ENCODE measurements around the gene CDH10. TPM values are rescaled to one million over a fixed set of nuclear protein-coding genes. Genes with fewer than 3 reads are reported as not detected.

CDH10 gene
- total RNA-seq, 3 donors from 2014 or later (not counting 1 experiment from before 2014, with no cell fraction given): not detected

GRCh38 chr5:24624872-24625271 lies 19.9 kb downstream of the CDH10 start:
- intact Hi-C loops (cut with micrococcal nuclease): no loop called here
- no peaks in the 10 kb centered on the region for H3K9me3 ChIP-seq (ENCODE audit: control insufficient read depth, insufficient read depth, low read length)
- H3K4me3 ChIP-seq (ENCODE audit: low read length): no peak overlapping the region
- Mint-ChIP-seq H3K4me1 (no peaks in the 10 kb centered on the region), H3K27me3 (ENCODE audit: low read depth in 2 of 2) (no peaks in the 10 kb centered on the region), H3K27ac (no peak overlapping the region), H3K36me3 (no peaks in the 10 kb centered on the region), H3K9me3 (peaks cover 1 to 10% of the 10 kb centered on the region in 2 donors), H3K4me3 (no peak overlapping the region)
- H3K27ac ChIP-seq (ENCODE audit: low read length): no peak overlapping the region
- H3K4me1 ChIP-seq (ENCODE audit: control insufficient read depth, insufficient read depth, low read length): no peaks in the 10 kb centered on the region
- no peak for TF ChIP-seq CTCF (IDR thresholded peaks at IDR 0.05)
- DNase-seq: no peak
- no peak for ATAC-seq
- H3K36me3 ChIP-seq (ENCODE audit: control insufficient read depth, insufficient read depth, low read length): no peaks in the 10 kb centered on the region
- no peaks in the 10 kb centered on the region for H3K27me3 ChIP-seq (ENCODE audit: control insufficient read depth, insufficient read depth, low read length)

- no peak overlapping the region for H3K4me3 ChIP-seq (ENCODE audit: low read length)
- H3K27me3 ChIP-seq (ENCODE audit: control insufficient read depth, insufficient read depth, low read length): no peaks in the 10 kb centered on the region
- Mint-ChIP-seq H3K9me3 (peaks cover 2 to 14% of the 10 kb centered on the region in 2 donors), H3K27me3 (ENCODE audit: low read depth in 2 of 2) (no peaks in the 10 kb centered on the region), H3K4me1 (no peaks in the 10 kb centered on the region), H3K4me3 (no peak overlapping the region), H3K36me3 (no peaks in the 10 kb centered on the region), H3K27ac (no peak overlapping the region)
- TF ChIP-seq CTCF (IDR thresholded peaks at IDR 0.05): no peak
- intact Hi-C loops (cut with micrococcal nuclease): no loop called here
- no peaks in the 10 kb centered on the region for H3K4me1 ChIP-seq (ENCODE audit: control insufficient read depth, insufficient read depth, low read length)
- H3K27ac ChIP-seq (ENCODE audit: low read length): no peak overlapping the region
- DNase-seq (no peak), ATAC-seq (no peak)
- H3K9me3 ChIP-seq (ENCODE audit: control insufficient read depth, insufficient read depth, low read length): no peaks in the 10 kb centered on the region
- H3K36me3 ChIP-seq (ENCODE audit: control insufficient read depth, insufficient read depth, low read length): no peaks in the 10 kb centered on the region
- WGBS (ENCODE audit: insufficient coverage): no CpG with 5 or more reads among the region's 1 CpG
These were observed 21.2 kb downstream of the CDH10 start for GRCh38 chr5:24623624-24624023.

- no peaks in the 10 kb centered on the region for H3K27me3 ChIP-seq (ENCODE audit: control insufficient read depth, insufficient read depth, low read length)
- H3K9me3 ChIP-seq (ENCODE audit: control insufficient read depth, insufficient read depth, low read length): no peaks in the 10 kb centered on the region
- WGBS (ENCODE audit: insufficient coverage): 59% methylated on average over 4 of the region's 5 CpGs
- Mint-ChIP-seq H3K27ac (no peak overlapping the region), H3K9me3 (peaks cover 2 to 14% of the 10 kb centered on the region in 2 donors), H3K4me3 (no peak overlapping the region), H3K27me3 (ENCODE audit: low read depth in 2 of 2) (no peaks in the 10 kb centered on the region), H3K4me1 (no peaks in the 10 kb centered on the region), H3K36me3 (no peaks in the 10 kb centered on the region)
- no peak for TF ChIP-seq CTCF (IDR thresholded peaks at IDR 0.05)
- intact Hi-C loops (cut with micrococcal nuclease): no loop called here
- DNase-seq (no peak), ATAC-seq (no peak)
- no peaks in the 10 kb centered on the region for H3K4me1 ChIP-seq (ENCODE audit: control insufficient read depth, insufficient read depth, low read length)
- H3K36me3 ChIP-seq (ENCODE audit: control insufficient read depth, insufficient read depth, low read length): no peaks in the 10 kb centered on the region
- H3K27ac ChIP-seq (ENCODE audit: low read length): no peak overlapping the region
- H3K4me3 ChIP-seq (ENCODE audit: low read length): no peak overlapping the region
These were observed 21.7 kb downstream of the CDH10 start for GRCh38 chr5:24623031-24623430.

- Mint-ChIP-seq H3K27me3 (ENCODE audit: low read depth in 2 of 2) (no peaks in the 10 kb centered on the region), H3K4me1 (no peaks in the 10 kb centered on the region), H3K4me3 (no peak overlapping the region), H3K27ac (no peak overlapping the region), H3K9me3 (peaks cover 2 to 14% of the 10 kb centered on the region in 2 donors), H3K36me3 (no peaks in the 10 kb centered on the region)
- TF ChIP-seq CTCF (IDR thresholded peaks at IDR 0.05): no peak
- Histone ChIP-seq H3K27ac (ENCODE audit: low read length) (no peak overlapping the region), H3K4me1 (ENCODE audit: control insufficient read depth, insufficient read depth, low read length) (no peaks in the 10 kb centered on the region), H3K36me3 (ENCODE audit: control insufficient read depth, insufficient read depth, low read length) (no peaks in the 10 kb centered on the region), H3K27me3 (ENCODE audit: control insufficient read depth, insufficient read depth, low read length) (no peaks in the 10 kb centered on the region), H3K4me3 (ENCODE audit: low read length) (no peak overlapping the region), H3K9me3 (ENCODE audit: control insufficient read depth, insufficient read depth, low read length) (no peaks in the 10 kb centered on the region)
- ATAC-seq: no peak
- 21% methylated on average over 4 of the region's 6 CpGs for WGBS (ENCODE audit: insufficient coverage)
- intact Hi-C loops (cut with micrococcal nuclease): no loop called here
- DNase-seq: no peak
These were observed 23.0 kb downstream of the CDH10 start for GRCh38 chr5:24621792-24622191.

Data from natural killer cell (primary cell).